HepG2 (cell line): Measurements from ENCODE around the gene GFPT1. TPM values are rescaled to one million over a fixed set of nuclear protein-coding genes. Genes with fewer than 3 reads are reported as not detected.

Experiments used
- EP300 ChIP-seq, 3 experiments: sonication (generic) in 1 of 3; formaldehyde crosslinking in 1 of 3; IDR thresholded peaks; 2 replicates each; pipeline versions ENCODE4 v1.5.1 to v1.6.1; 2011 to 2020; ENCODE audit warnings: low read depth in 2 of 3, low read length in 2 of 3, borderline replicate concordance in 1 of 3, improper control_type of control experiment in 1 of 3, mild to moderate bottlenecking in 1 of 3, missing genetic modification reagents in 1 of 3, moderate library complexity in 1 of 3
- KAT2B ChIP-seq: fragments of 150-350 bp; IDR thresholded peaks from 2 replicates; pipeline ENCODE4 v1.6.1; 2014; ENCODE audit warnings: low read depth, low read length, borderline replicate concordance
- TFE3 ChIP-seq: IDR thresholded peaks from 2 replicates; pipeline ENCODE4 v1.6.1; 2016
- THRA ChIP-seq: sonication (generic); formaldehyde crosslinking; IDR thresholded peaks from 2 replicates; pipeline ENCODE4 v1.4.0; 2020; ENCODE audit warnings: missing genetic modification reagents, borderline replicate concordance
- ZFP1 ChIP-seq: IDR thresholded peaks from 2 replicates; pipeline ENCODE4 v1.6.1; 2016
- ZNF383 ChIP-seq: sonication (generic); formaldehyde crosslinking; IDR thresholded peaks from 2 replicates; pipeline ENCODE4 v1.4.0; 2020; ENCODE audit warnings: missing genetic modification reagents, mild to moderate bottlenecking, borderline replicate concordance
- ZNF441 ChIP-seq: sonication (generic); formaldehyde crosslinking; IDR thresholded peaks from 2 replicates; pipeline ENCODE4 v1.7.0; 2021; ENCODE audit warnings: missing genetic modification reagents, borderline replicate concordance
- ZNF556 ChIP-seq: sonication (generic); formaldehyde crosslinking; IDR thresholded peaks from 2 replicates; pipeline ENCODE4 v1.4.0; 2020; ENCODE audit warnings: mild to moderate bottlenecking, missing genetic modification reagents, borderline replicate concordance
- polyA plus RNA-seq, 8 experiments: library from polyadenylated mRNA; depleted of rRNA in 3 of 8; stranded (reverse) in 7 of 8; unstranded in 1 of 8; fragments of >200 nt; fragmentation: Illumina TruSeq in 4 of 8; extraction: Trizol in 4 of 8; gene quantifications; 2 replicates each; pipeline versions ENCODE4 v1.2.1 to v1.2.3, GENCODE V29; 2011 to 2016; ENCODE audit warnings: low read depth in 4 of 8, missing spikeins in 1 of 8, mixed read lengths in 1 of 8; ENCODE audit not compliant: insufficient read depth in 1 of 8
- total RNA-seq, 5 experiments: library from RNA; depleted of rRNA; stranded (reverse); fragments of >200 nt; fragmentation: Illumina TruSeq; extraction: Trizol; gene quantifications; 2 replicates each; pipeline ENCODE4 v1.2.3, GENCODE V29; 2016; ENCODE audit warnings: low read depth in 1 of 5
- TF ChIP-seq, protein P1 (sequence below): sonication (generic); formaldehyde crosslinking; conservative IDR thresholded peaks from 2 replicates; pipeline ENCODE4 v1.8.0; 2022; ENCODE audit warnings: mild to moderate bottlenecking, moderate library complexity, missing genetic modification reagents
- TF ChIP-seq, protein P2 (sequence below): sonication (generic); formaldehyde crosslinking; IDR thresholded peaks from 2 replicates; pipeline ENCODE4 v1.8.0; 2022; ENCODE audit warnings: low read depth, missing genetic modification reagents
- TF ChIP-seq, protein P3 (sequence below), 2 experiments: fragments of 450-650 bp in 1 of 2; sonication (generic) in 1 of 2; formaldehyde crosslinking in 1 of 2; IDR thresholded peaks; 2 replicates each; pipeline versions ENCODE4 v1.6.1 to v1.8.0; 2016 to 2022; ENCODE audit warnings: antibody characterized with exemption in 1 of 2, mild to moderate bottlenecking in 1 of 2, missing genetic modification reagents in 1 of 2

The GFPT1 gene
- total and polyA plus RNA-seq, 2 of the 13 experiments (the other 11 are each of a cell fraction or from before 2014, with no cell fraction given) = 24.0 to 84.9 TPM

GRCh38 chr2:69272803-69273471, 114.1 kb downstream of the GFPT1 start (continued):
- TF ChIP-seq, protein P1, sequence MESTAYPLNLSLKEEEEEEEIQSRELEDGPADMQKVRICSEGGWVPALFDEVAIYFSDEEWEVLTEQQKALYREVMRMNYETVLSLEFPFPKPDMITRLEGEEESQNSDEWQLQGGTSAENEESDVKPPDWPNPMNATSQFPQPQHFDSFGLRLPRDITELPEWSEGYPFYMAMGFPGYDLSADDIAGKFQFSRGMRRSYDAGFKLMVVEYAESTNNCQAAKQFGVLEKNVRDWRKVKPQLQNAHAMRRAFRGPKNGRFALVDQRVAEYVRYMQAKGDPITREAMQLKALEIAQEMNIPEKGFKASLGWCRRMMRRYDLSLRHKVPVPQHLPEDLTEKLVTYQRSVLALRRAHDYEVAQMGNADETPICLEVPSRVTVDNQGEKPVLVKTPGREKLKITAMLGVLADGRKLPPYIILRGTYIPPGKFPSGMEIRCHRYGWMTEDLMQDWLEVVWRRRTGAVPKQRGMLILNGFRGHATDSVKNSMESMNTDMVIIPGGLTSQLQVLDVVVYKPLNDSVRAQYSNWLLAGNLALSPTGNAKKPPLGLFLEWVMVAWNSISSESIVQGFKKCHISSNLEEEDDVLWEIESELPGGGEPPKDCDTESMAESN = peak; percentile 23; the same call in 1 of the 2 replicates
- TF ChIP-seq KAT2B = no peak
- TF ChIP-seq ZNF556 (CRISPR knock-in tag) = peak; percentile 50; the same call in 1 of the 2 replicates
- TF ChIP-seq TFE3 (CRISPR knock-in tag) = peak; percentile 69
- no peak for TF ChIP-seq ZNF383 (CRISPR knock-in tag)
- TF ChIP-seq, protein P2, sequence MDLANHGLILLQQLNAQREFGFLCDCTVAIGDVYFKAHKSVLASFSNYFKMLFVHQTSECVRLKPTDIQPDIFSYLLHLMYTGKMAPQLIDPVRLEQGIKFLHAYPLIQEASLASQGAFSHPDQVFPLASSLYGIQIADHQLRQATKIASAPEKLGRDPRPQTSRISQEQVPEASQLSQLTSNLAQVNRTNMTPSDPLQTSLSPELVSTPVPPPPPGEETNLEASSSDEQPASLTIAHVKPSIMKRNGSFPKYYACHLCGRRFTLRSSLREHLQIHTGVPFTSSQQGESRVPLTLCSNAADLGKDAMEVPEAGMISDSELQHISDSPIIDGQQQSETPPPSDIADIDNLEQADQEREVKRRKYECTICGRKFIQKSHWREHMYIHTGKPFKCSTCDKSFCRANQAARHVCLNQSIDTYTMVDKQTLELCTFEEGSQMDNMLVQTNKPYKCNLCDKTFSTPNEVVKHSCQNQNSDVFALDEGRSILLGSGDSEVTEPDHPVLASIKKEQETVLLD (CRISPR knock-in tag) = no peak
- 0 out of 2 replicates have a peak, but pooled peaks have one; percentile 60 for TF ChIP-seq ZFP1 (CRISPR knock-in tag)
- TF ChIP-seq ZNF441 (CRISPR knock-in tag) = 0 out of 2 replicates have a peak, but pooled peaks have one; percentile 58
- peak; percentile 52 to 74; a peak in 1 of 4 replicates for TF ChIP-seq EP300 (IDR thresholded peaks at IDR 0.05; ENCODE audit: low read depth in 2 of 2, low read length in 2 of 2)
- peak; percentile 71 for TF ChIP-seq EP300 (CRISPR knock-in tag; IDR thresholded peaks at IDR 0.05; ENCODE audit: borderline replicate concordance)
- TF ChIP-seq THRA (CRISPR knock-in tag) = 0 out of 2 replicates have a peak, but pooled peaks have one; percentile 25
- TF ChIP-seq, protein P3, sequence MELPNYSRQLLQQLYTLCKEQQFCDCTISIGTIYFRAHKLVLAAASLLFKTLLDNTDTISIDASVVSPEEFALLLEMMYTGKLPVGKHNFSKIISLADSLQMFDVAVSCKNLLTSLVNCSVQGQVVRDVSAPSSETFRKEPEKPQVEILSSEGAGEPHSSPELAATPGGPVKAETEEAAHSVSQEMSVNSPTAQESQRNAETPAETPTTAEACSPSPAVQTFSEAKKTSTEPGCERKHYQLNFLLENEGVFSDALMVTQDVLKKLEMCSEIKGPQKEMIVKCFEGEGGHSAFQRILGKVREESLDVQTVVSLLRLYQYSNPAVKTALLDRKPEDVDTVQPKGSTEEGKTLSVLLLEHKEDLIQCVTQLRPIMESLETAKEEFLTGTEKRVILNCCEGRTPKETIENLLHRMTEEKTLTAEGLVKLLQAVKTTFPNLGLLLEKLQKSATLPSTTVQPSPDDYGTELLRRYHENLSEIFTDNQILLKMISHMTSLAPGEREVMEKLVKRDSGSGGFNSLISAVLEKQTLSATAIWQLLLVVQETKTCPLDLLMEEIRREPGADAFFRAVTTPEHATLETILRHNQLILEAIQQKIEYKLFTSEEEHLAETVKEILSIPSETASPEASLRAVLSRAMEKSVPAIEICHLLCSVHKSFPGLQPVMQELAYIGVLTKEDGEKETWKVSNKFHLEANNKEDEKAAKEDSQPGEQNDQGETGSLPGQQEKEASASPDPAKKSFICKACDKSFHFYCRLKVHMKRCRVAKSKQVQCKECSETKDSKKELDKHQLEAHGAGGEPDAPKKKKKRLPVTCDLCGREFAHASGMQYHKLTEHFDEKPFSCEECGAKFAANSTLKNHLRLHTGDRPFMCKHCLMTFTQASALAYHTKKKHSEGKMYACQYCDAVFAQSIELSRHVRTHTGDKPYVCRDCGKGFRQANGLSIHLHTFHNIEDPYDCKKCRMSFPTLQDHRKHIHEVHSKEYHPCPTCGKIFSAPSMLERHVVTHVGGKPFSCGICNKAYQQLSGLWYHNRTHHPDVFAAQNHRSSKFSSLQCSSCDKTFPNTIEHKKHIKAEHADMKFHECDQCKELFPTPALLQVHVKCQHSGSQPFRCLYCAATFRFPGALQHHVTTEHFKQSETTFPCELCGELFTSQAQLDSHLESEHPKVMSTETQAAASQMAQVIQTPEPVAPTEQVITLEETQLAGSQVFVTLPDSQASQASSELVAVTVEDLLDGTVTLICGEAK (IDR thresholded peaks at IDR 0.05) = no peak
- TF ChIP-seq, protein P3 (CRISPR knock-in tag; IDR thresholded peaks at IDR 0.05) = no peak; the same call in 1 of the 2 replicates
